Endothelial cell of umbilical vein (primary cell): ENCODE results near the gene NECTIN2.

Source experiments
- CTCF ChIP-seq, 2 donors: IDR thresholded peaks; 1 replicate in 1 of 2; 2 replicates in 1 of 2; pipeline ENCODE4 v1.5.1; 2011; ENCODE audit warnings: low read length in 2 of 2, mild to moderate bottlenecking in 2 of 2, moderate library complexity in 2 of 2, control low read depth in 1 of 2, inconsistent platforms in 1 of 2, low read depth in 1 of 2; ENCODE audit not compliant: insufficient read depth in 1 of 2; ENCODE audit errors: extremely low read depth in 1 of 2
- EZH2 ChIP-seq: IDR thresholded peaks from 2 replicates; pipeline ENCODE4 v1.6.1; 2012; ENCODE audit warnings: borderline replicate concordance, low read depth, mild to moderate bottlenecking, moderate library complexity, low read length, inconsistent platforms; ENCODE audit not compliant: severe bottlenecking
- FOS ChIP-seq: IDR thresholded peaks from 2 replicates; pipeline ENCODE4 v1.6.1; 2011; ENCODE audit warnings: mild to moderate bottlenecking, low read length, moderate library complexity, borderline replicate concordance; ENCODE audit not compliant: insufficient read depth
- GATA2 ChIP-seq: IDR thresholded peaks from 2 replicates; pipeline ENCODE4 v1.7.0; 2011; ENCODE audit warnings: low read depth, mild to moderate bottlenecking, moderate library complexity, mixed read lengths, low read length; ENCODE audit not compliant: insufficient read length, insufficient read depth
- MAX ChIP-seq: IDR thresholded peaks from 2 replicates; pipeline ENCODE4 v1.6.1; 2011; ENCODE audit not compliant: insufficient read depth, insufficient read length
- POLR2A ChIP-seq: IDR thresholded peaks from 2 replicates; pipeline ENCODE4 v1.6.1; 2012; ENCODE audit warnings: low read depth, mild to moderate bottlenecking, control low read depth, low read length
- POLR2AphosphoS5 ChIP-seq: IDR thresholded peaks from 2 replicates; pipeline ENCODE4 v1.6.1; 2012; ENCODE audit warnings: low read depth, mild to moderate bottlenecking, control low read depth, low read length, moderate library complexity; ENCODE audit not compliant: insufficient read depth

GRCh38 chr19:44817725-44818465 lies 28.2 kb upstream of the NECTIN2 start:
- TF ChIP-seq CTCF (IDR thresholded peaks at IDR 0.05; ENCODE audit: extremely low read depth in 1 of 2, insufficient read depth in 1 of 2, low read depth in 1 of 2, low read length in 2 of 2), result no peak
- no peak for TF ChIP-seq POLR2AphosphoS5
- TF ChIP-seq FOS, result no peak
- no peak for TF ChIP-seq MAX
- no peak for TF ChIP-seq POLR2A
- no peak for TF ChIP-seq EZH2
- no peak for TF ChIP-seq GATA2
